Cardiac muscle cell (in vitro differentiated cells and primary cell): ENCODE measurements around the gene NUMB. TPM values are rescaled to one million over a fixed set of nuclear protein-coding genes. Genes with fewer than 3 reads are reported as not detected.

ENCODE experiments used
- DNase-seq, 2 donors: peaks; one replicate each; pipeline versions ENCODE4 v3.0.0 to v3.0.0-alpha.2; 2010 to 2017; ENCODE audit warnings: low read depth in 1 of 2, low spot score in 1 of 2
- H3K27ac ChIP-seq: fragments of 200-600 bp; sonication (generic); 2 replicates; pipeline ENCODE4 v1.5.1; 2016
- H3K27me3 ChIP-seq: fragments of 200-600 bp; sonication (generic); 2 replicates; pipeline ENCODE4 v1.6.0; 2016; ENCODE audit warnings: control low read depth
- H3K36me3 ChIP-seq: fragments of 200-600 bp; sonication (generic); 2 replicates; pipeline ENCODE4 v1.5.1; 2016; ENCODE audit warnings: control low read depth
- H3K4me1 ChIP-seq: fragments of 200-600 bp; sonication (generic); 2 replicates; pipeline ENCODE4 v1.8.1; 2017; ENCODE audit warnings: low read depth, mild to moderate bottlenecking, mixed run types
- H3K4me3 ChIP-seq: fragments of 200-600 bp; sonication (generic); 2 replicates; pipeline ENCODE4 v1.5.1; 2016; ENCODE audit warnings: mild to moderate bottlenecking
- H3K9me3 ChIP-seq: fragments of 200-600 bp; sonication (generic); 2 replicates; pipeline ENCODE4 v1.5.1; 2017; ENCODE audit warnings: low read depth, mild to moderate bottlenecking, control low read depth
- CTCF ChIP-seq: IDR thresholded peaks from 2 replicates; pipeline ENCODE4 v1.5.1; 2012; ENCODE audit warnings: low read depth, mild to moderate bottlenecking, low read length
- polyA plus RNA-seq: library from polyadenylated mRNA; unstranded; fragments of >200 nt; fragmentation: Nextera tagmentation; extraction: Ambion mirVana; gene quantifications from 2 replicates; pipeline ENCODE4 v1.2.1, GENCODE V29; 2016
- total RNA-seq: library from RNA; depleted of rRNA; stranded (reverse); fragments of >200 nt; gene quantifications from 2 replicates; pipeline ENCODE4 v1.2.3, GENCODE V29; 2016

The NUMB gene
- total and polyA plus RNA-seq, 2 experiments from 2014 or later = 35.6 to 68.5 TPM

GRCh38 chr14:73254247-73255004 is 203.9 kb downstream of the NUMB start:
- no peak for DNase-seq
- no peak for TF ChIP-seq CTCF
- H3K27me3 ChIP-seq = no peaks in the 10 kb centered on the region
- no peaks in the 10 kb centered on the region for H3K36me3 ChIP-seq
- no peaks in the 10 kb centered on the region for H3K4me1 ChIP-seq
- H3K4me3 ChIP-seq = no peak overlapping the region
- no peak overlapping the region for H3K27ac ChIP-seq
- no peaks in the 10 kb centered on the region for H3K9me3 ChIP-seq

- H3K4me3 ChIP-seq = no peak overlapping the region
- TF ChIP-seq CTCF = no peak
- H3K4me1 ChIP-seq = no peaks in the 10 kb centered on the region
- no peaks in the 10 kb centered on the region for H3K36me3 ChIP-seq
- H3K27me3 ChIP-seq = no peaks in the 10 kb centered on the region
- H3K27ac ChIP-seq = no peak overlapping the region
- DNase-seq = no peak
- H3K9me3 ChIP-seq = no peaks in the 10 kb centered on the region
These were observed 204.6 kb downstream of the NUMB start for GRCh38 chr14:73253721-73254120.

- no peaks in the 10 kb centered on the region for H3K4me1 ChIP-seq
- H3K4me3 ChIP-seq = no peak overlapping the region
- no peak overlapping the region for H3K27ac ChIP-seq
- TF ChIP-seq CTCF = no peak
- H3K27me3 ChIP-seq = no peaks in the 10 kb centered on the region
- H3K36me3 ChIP-seq = no peaks in the 10 kb centered on the region
- DNase-seq = no peak
- no peaks in the 10 kb centered on the region for H3K9me3 ChIP-seq
These were observed 205.1 kb downstream of the NUMB start for GRCh38 chr14:73253323-73253610.

GRCh38 chr14:73252491-73253322 is 205.6 kb downstream of the NUMB start:
- no peaks in the 10 kb centered on the region for H3K9me3 ChIP-seq
- H3K27me3 ChIP-seq = no peaks in the 10 kb centered on the region
- no peaks in the 10 kb centered on the region for H3K36me3 ChIP-seq
- H3K27ac ChIP-seq = no peak overlapping the region
- H3K4me3 ChIP-seq = no peak overlapping the region
- DNase-seq = no peak
- H3K4me1 ChIP-seq = no peaks in the 10 kb centered on the region
- no peak for TF ChIP-seq CTCF

GRCh38 chr14:73251516-73252215 is 206.7 kb downstream of the NUMB start:
- Histone ChIP-seq H3K4me3 (no peak overlapping the region), H3K27me3 (peaks cover 3% of the 10 kb centered on the region), H3K4me1 (no peaks in the 10 kb centered on the region), H3K27ac (no peak overlapping the region), H3K9me3 (no peaks in the 10 kb centered on the region), H3K36me3 (no peaks in the 10 kb centered on the region)
- no peak for DNase-seq
- TF ChIP-seq CTCF = no peak
